Nephron progenitor cell (in vitro differentiated cells): ENCODE measurements around the gene NMUR1.
"Not testable (repeated sequence)": the region's sequence is repeated elsewhere in the genome, so short reads cannot be mapped to it uniquely, and the experiment has no call there.

Source experiments
- DNase-seq: peaks from one replicate; pipeline ENCODE4 v3.0.0; 2021
- H3K27ac Mint-ChIP-seq: 2 replicates; pipeline ENCODE4 v1.8.0; 2021; ENCODE audit warnings: mild to moderate bottlenecking, moderate library complexity, mixed read lengths
- H3K27me3 Mint-ChIP-seq: 2 replicates; pipeline ENCODE4 v1.8.0; 2021; ENCODE audit warnings: mild to moderate bottlenecking, low read depth, mixed read lengths; ENCODE audit not compliant: poor library complexity
- H3K36me3 Mint-ChIP-seq: 2 replicates; pipeline ENCODE4 v1.8.0; 2021; ENCODE audit warnings: low read depth, mixed read lengths
- H3K4me1 Mint-ChIP-seq: 2 replicates; pipeline ENCODE4 v1.8.0; 2021; ENCODE audit warnings: mixed read lengths
- H3K4me3 Mint-ChIP-seq: 2 replicates; pipeline ENCODE4 v1.8.0; 2021; ENCODE audit warnings: mild to moderate bottlenecking, moderate library complexity, mixed read lengths
- H3K9me3 Mint-ChIP-seq: 2 replicates; pipeline ENCODE4 v1.8.0; 2021; ENCODE audit warnings: mild to moderate bottlenecking, moderate library complexity, mixed read lengths
- CTCF ChIP-seq: fragments of 200-600 bp; sonication (generic); IDR thresholded peaks from 2 replicates; pipeline ENCODE4 v1.5.0; 2021; ENCODE audit warnings: antibody characterized with exemption

NMUR1 gene, protein sequence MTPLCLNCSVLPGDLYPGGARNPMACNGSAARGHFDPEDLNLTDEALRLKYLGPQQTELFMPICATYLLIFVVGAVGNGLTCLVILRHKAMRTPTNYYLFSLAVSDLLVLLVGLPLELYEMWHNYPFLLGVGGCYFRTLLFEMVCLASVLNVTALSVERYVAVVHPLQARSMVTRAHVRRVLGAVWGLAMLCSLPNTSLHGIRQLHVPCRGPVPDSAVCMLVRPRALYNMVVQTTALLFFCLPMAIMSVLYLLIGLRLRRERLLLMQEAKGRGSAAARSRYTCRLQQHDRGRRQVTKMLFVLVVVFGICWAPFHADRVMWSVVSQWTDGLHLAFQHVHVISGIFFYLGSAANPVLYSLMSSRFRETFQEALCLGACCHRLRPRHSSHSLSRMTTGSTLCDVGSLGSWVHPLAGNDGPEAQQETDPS

DNA sequence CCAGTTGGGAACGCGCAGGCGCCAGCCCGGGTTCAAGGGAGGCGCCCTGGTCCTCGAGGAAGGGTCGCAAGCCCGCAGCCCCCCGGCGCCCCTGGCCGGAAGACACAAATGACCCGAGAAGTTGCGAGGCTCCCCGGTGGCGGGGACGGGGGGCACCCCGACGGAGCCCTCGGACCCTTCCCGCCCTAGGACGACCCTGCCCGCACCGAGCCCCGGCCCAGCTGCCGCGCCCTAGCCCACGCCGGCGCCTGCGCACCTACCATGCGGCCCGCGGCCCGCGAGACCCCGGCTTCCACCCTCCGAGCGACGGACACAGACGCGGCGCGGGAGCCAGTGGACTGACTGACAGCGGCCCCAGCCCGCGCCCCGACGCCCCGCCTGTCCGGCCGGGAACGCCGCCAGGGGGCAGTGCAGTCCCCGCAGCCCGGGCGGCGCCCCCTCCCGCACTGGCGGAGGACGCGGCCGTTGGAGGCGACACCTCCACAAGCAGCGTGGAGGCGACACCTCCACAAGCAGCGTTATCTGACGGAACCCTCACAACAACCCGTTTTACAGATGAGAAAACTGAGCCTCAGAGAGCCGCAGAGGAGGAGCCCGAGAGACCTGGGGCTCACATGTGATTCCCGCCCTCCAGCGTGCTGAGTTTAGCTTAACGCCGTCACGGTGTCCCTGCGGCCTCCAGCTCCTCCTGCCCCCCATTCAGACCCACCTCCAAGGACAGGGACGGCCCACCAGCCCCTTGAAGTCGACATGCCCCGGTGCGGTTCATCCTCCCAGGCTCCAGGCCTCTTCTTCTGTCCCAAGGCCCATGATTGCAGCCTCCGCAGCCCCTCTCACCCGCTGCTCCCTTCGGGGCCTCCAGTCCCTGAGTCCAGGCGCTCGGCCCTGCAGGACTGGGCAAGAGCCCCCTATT lies at the start of gene NMUR1:
Gene NMUR1, minus strand, starts transcription at position 347 of the 913 bp plus-strand sequence. Its CDS starts 84 bp downstream, at position 263.
- Mint-ChIP-seq H3K4me1 (peaks cover 5% of the 10 kb centered on the region), H3K36me3 (no peaks in the 10 kb centered on the region), H3K27ac (no peak within 1 kb of the TSS), H3K27me3 (peaks cover 40% of the 10 kb centered on the region), H3K4me3 (peak within 1 kb of the TSS; percentile 65), H3K9me3 (no peaks in the 10 kb centered on the region)
- DNase-seq = peak; percentile 82
- peak; percentile 66 for TF ChIP-seq CTCF

GRCh38 chr2:231579560-231579959 lies 49.3 kb upstream of the NMUR1 start:
- no peak overlapping the region for H3K4me3 Mint-ChIP-seq
- no peak overlapping the region for H3K27ac Mint-ChIP-seq
- H3K27me3 Mint-ChIP-seq = peaks cover 14% of the 10 kb centered on the region
- peaks cover 5% of the 10 kb centered on the region for H3K36me3 Mint-ChIP-seq
- H3K9me3 Mint-ChIP-seq = peaks cover 11% of the 10 kb centered on the region
- TF ChIP-seq CTCF = no peak
- no peak for DNase-seq
- peaks cover 25% of the 10 kb centered on the region for H3K4me1 Mint-ChIP-seq

DNA sequence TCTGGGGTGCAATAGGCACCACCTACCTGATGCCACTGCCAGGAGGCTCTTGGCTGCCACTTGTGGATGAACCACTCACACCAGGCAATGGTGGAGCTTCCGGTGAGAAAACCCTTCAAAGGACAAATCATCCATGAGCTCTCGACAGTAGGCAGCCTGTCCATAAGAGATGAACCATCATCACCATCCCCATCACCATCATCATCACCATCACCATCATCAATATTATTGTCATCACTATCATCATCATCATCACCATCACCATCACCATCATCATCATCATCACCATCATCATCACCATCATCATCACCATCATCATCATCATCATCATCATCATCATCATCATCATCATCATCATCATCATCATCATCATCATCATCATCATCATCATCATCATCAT lies 48.4 kb upstream of the NMUR1 start:
- Mint-ChIP-seq H3K4me1 (peaks cover 27% of the 10 kb centered on the region), H3K9me3 (peaks cover 11% of the 10 kb centered on the region)
- not testable (repeated sequence) for DNase-seq, H3K27ac Mint-ChIP-seq, H3K4me3 Mint-ChIP-seq, H3K27me3 Mint-ChIP-seq, H3K36me3 Mint-ChIP-seq

DNA sequence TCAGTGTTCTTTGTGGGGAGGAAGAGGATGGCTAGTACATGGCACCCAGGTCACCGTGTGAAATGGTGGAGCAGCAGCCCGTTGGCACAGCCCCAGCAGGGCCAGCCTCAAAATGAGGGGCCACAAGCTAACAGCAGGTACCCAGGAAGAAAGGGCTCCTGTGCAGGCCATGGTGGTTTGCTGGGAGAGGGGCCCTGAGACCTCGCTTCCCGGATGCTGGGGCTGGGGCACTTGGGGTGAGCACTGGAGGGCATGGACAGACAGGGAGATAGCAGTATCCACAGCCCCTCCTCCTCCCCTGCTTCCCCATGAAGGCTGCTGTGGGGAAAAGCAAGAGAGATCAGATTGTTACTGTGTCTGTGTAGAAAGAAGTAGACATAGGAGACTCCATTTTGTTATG lies 46.2 kb upstream of the NMUR1 start:
- H3K27ac Mint-ChIP-seq = no peak overlapping the region

GRCh38 chr2:231575612-231576256 lies 45.5 kb upstream of the NMUR1 start:
- TF ChIP-seq CTCF = no peak
- no peak overlapping the region for H3K4me3 Mint-ChIP-seq
- H3K9me3 Mint-ChIP-seq = peaks cover 11% of the 10 kb centered on the region
- peaks cover 12% of the 10 kb centered on the region for H3K27me3 Mint-ChIP-seq
- peaks cover 5% of the 10 kb centered on the region for H3K36me3 Mint-ChIP-seq
- DNase-seq = no peak
- H3K27ac Mint-ChIP-seq = peak overlapping the region; percentile 25
- peaks cover 48% of the 10 kb centered on the region for H3K4me1 Mint-ChIP-seq

More for the DNA sequence above, 46.2 kb upstream of the NMUR1 start:
- peaks cover 11% of the 10 kb centered on the region for H3K9me3 Mint-ChIP-seq
- no peak for TF ChIP-seq CTCF
- peaks cover 47% of the 10 kb centered on the region for H3K4me1 Mint-ChIP-seq
- peaks cover 5% of the 10 kb centered on the region for H3K36me3 Mint-ChIP-seq
- DNase-seq = no peak
- H3K4me3 Mint-ChIP-seq = no peak overlapping the region
- H3K27me3 Mint-ChIP-seq = peaks cover 12% of the 10 kb centered on the region
